Islet of Langerhans (tissue), 1 donor: Measurements from ENCODE around the gene ESRRB.
"Not testable (repeated sequence)": the region's sequence is repeated elsewhere in the genome, so short reads cannot be mapped to it uniquely, and the experiment has no call there.

Experiments used
- FAIRE-seq: peaks from one replicate; lab custom pipeline; 2011; peaks lifted over from hg19 to GRCh38; lab: Jason Lieb, UNC

Gene ESRRB

GRCh38 chr14:76497550-76498462, 121.9 kb downstream of the ESRRB start:
- no peak for FAIRE-seq

- no peak for FAIRE-seq
Measured at GRCh38 chr14:76498463-76498935, 122.6 kb downstream of the ESRRB start.

- no peak for FAIRE-seq
Measured at GRCh38 chr14:76498976-76499375, 123.0 kb downstream of the ESRRB start.

DNA sequence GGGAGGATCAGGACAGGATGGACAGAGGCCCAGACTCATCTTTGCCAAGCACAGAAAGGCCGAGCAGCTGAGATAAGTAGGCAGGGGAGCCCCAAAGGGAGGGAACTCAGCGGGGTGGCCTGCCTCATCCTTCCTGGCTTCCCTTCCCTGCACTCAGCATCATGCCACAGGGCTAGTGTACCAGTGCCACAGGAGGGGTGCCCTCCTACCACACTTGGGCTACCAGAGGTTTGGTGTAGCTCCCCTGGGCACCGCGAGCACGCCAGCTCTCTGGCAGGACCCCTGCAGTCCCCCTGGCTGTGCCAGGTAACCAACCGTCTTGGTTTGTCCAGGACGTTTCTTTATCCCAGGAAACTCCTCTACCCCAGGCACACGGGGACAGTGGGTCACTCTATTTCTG, 123.5 kb downstream of the ESRRB start:
- FAIRE-seq = no peak

- no peak for FAIRE-seq
Measured at GRCh38 chr14:76500011-76500410, 124.1 kb downstream of the ESRRB start.

GRCh38 chr14:76500480-76500879, 124.5 kb downstream of the ESRRB start:
- no peak for FAIRE-seq

GRCh38 chr14:76501156-76501720, 125.3 kb downstream of the ESRRB start:
- FAIRE-seq = no peak

DNA sequence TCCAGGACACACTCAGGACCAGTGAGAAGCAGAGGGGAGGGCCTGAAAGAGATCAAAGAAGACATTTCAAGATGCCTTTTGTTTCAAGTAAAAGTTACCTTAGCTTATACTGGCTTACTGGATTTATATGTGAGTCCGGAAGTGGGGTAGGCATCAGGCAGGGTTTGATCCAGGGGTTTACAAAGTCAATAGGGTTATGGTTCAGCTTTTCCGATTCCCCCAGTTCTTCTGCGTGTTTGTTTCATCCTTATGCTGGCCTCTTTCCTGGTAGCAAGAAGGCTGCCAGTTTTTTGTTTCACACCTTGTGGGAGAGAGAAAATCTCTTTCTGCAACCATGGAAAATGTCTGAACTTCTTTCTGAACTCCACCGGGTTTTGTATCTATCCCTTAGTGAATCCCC, 126.3 kb downstream of the ESRRB start:
- no peak for FAIRE-seq

DNA sequence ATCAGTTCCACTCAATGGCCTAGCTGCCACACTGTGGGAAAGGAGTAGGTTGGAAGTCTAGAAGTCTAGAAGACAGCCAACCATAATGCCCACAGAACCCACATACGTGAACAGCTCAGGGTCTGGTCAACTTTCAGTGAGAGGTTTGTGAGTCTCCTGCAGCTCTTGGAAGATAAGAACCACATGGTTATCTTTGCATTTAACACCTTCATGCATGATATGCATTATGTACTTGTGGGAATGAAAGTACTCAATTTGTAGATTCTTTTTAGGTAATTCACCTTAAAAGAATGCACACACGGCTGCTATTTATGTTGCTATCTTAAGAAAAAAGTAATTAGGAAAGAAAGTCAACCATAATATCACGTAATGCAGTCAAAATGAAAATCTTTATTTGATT, 126.7 kb downstream of the ESRRB start:
- FAIRE-seq = no peak

GRCh38 chr14:76509311-76509710, 133.4 kb downstream of the ESRRB start:
- no peak for FAIRE-seq

DNA sequence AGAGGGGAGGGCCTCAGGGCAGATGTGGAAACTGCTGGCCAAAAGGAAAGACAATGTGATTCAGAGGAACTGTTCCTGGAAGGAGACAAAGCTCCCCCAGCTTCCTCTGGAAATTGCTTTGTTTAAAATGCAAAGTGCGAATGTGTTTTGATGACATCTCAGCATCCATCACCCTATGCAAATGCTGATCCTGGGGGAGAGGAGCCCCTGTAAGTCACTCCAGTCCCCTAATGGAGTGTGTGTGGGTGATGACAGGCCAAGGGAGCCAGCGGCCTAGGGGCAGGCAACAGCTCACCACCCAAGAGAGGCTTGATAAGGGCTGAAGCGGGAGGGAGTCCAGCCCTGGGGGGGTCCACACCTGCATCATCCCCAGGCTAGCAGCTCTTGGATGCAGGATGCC, 134.2 kb downstream of the ESRRB start:
- FAIRE-seq = no peak

GRCh38 chr14:76514213-76514998, 138.5 kb downstream of the ESRRB start:
- FAIRE-seq = no peak

- no peak for FAIRE-seq
Measured at GRCh38 chr14:76516884-76517283, 140.9 kb downstream of the ESRRB start.

GRCh38 chr14:76518366-76518765, 142.4 kb downstream of the ESRRB start:
- no peak for FAIRE-seq

- no peak for FAIRE-seq
Measured at GRCh38 chr14:76525106-76525821, 149.3 kb downstream of the ESRRB start.

DNA sequence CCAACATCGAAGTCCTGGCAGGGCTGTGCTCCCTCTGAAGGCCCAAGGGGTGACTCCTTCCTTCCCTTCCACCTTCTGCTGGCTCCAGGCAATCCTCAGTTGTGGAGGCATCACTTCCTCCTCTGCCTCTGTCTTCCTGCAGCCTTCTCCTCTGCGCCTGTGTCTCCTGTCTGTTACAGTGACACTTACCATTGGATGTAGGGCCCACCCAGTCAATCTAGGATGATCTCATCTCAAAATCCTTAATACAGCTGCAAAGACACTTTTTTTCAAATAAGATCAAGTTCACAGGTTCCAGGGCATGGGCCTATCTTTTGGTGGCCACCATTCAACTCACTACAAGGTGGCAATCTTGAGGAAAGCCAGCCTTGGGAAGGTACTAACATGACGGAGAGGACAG, 155.1 kb downstream of the ESRRB start:
- FAIRE-seq = no peak

GRCh38 chr14:76531821-76532318, 155.9 kb downstream of the ESRRB start:
- no peak for FAIRE-seq

DNA sequence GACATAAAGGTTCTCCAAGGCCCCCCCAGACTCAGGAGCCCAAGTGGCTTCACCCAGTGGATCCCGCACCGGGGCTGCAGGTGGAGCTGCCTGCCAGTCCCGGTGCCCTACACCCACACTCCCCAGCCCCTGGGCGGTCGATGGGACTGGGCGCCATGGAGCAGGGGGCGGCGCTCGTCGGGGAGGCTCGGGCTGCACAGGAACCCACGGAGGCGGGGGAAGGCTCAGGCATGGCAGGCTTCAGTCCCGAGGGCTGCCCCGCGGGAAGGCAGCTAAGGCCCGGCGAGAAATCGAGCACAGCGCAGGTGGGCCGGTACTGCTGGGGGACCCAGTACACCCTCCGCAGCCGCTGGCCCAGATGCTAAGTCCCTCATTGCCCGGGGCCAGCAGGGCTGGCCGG, 160.7 kb downstream of the ESRRB start:
- not testable (repeated sequence) for FAIRE-seq

DNA sequence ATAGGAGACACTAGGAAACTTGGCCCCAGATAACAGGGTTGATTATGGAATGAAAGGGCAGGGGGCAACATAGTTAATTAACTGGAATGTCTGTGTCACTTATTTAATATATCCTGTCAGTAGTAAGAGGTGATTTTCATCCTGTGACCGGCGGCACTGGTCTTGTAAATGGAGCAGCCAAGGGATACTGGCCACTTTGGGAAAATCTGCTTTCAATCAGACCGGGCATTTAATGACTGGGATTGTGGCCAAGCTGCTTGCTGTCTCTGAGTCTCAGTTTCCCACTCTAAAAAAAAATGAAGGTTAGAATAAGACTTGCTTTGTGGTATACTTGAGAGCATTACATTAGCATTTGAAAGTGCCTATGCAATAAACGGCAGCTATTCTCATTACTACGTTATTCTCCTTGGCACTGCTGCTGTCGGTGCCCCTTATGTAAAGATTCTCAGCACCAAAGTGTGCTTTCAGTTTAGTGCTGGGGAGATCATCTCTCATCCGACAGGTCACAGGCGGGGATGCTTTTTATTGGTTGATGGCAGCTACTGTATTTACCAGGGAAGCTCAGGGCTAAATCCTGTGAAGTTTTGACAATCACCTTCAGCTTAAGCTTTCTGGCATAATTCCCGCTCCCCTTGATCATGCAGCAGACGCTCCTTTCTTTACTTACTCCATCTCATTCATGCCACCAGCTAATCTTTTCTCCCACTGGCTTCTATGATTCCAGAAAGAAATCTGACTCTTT, 162.1 kb downstream of the ESRRB start:
- no peak for FAIRE-seq

DNA sequence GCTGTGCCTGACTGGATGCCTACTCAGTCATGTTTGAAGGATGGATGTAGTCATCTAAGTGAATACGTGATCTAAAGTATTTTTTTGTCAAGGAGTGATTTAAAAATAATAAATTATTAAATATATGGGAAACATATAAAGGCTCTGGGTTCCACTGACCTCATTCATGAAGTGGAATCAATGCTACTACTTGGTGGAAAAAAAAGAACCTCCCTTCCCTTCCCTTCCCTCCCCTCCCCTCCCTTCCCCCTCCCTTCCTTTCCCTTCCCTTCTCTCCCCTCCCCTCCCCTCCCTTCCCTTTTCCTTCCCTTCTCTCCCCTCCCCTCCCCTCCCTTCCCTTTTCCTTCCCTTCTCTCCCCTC, 162.7 kb downstream of the ESRRB start:
- no peak for FAIRE-seq

GRCh38 chr14:76539130-76539529, 163.2 kb downstream of the ESRRB start:
- FAIRE-seq = no peak
